ENCODE results near the gene CETP.

The CETP gene

DNA sequence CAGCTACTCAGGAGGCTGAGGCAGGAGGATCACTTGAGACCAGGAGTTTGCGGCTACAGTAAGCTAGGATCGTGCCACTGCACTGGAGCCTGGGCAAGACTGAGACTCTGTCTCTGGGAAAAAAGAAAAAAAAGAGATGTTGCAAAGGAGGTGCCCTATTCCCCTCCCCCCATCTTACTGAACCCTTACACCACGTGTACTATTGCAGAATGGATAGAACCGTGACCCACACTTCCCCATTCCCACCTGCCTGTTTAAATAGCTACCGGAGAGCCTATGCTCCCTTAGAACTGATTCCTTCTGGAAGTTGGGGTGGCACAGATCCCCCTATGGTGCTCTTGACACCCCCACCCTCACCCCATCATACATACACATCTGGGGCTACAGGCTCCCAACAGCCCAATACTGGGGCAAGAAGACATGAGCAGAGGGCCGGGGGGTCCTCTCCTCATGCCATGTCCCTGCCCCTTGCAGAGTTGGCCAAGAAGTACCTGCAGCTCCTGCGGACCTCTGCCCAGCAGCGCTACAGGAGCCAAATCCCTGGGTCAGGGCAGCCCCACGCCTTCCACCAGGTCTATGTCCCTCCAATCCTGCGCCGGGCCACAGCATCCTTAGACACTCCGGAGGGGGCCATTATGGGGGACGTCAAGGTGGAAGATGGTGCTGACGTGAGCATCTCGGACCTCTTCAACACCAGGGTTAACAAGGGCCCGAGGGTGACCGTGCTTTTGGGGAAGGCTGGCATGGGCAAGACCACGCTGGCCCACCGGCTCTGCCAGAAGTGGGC lies 63.3 kb downstream of the CETP start:
- no peaks in the 10 kb centered on the region for H3K4me1 ChIP-seq
- no peaks in the 10 kb centered on the region for H3K36me3 ChIP-seq (ENCODE audit: control insufficient read depth, insufficient read depth, low read length)
- no peak overlapping the region for H3K4me3 ChIP-seq (ENCODE audit: low read depth, low read length)

DNA sequence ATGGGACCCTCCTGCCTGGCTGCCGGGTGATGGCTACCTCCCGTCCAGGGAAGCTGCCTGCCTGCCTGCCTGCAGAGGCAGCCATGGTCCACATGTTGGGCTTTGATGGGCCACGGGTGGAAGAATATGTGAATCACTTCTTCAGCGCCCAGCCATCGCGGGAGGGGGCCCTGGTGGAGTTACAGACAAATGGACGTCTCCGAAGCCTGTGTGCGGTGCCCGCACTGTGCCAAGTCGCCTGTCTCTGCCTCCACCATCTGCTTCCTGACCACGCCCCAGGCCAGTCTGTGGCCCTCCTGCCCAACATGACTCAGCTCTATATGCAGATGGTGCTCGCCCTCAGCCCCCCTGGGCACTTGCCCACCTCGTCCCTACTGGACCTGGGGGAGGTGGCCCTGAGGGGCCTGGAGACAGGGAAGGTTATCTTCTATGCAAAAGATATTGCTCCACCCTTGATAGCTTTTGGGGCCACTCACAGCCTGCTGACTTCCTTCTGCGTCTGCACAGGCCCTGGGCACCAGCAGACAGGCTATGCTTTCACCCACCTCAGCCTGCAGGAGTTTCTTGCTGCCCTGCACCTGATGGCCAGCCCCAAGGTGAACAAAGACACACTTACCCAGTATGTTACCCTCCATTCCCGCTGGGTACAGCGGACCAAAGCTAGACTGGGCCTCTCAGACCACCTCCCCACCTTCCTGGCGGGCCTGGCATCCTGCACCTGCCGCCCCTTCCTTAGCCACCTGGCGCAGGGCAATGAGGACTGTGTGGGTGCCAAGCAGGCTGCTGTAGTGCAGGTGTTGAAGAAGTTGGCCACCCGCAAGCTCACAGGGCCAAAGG lies 64.4 kb downstream of the CETP start:
- TF ChIP-seq, protein P1, sequence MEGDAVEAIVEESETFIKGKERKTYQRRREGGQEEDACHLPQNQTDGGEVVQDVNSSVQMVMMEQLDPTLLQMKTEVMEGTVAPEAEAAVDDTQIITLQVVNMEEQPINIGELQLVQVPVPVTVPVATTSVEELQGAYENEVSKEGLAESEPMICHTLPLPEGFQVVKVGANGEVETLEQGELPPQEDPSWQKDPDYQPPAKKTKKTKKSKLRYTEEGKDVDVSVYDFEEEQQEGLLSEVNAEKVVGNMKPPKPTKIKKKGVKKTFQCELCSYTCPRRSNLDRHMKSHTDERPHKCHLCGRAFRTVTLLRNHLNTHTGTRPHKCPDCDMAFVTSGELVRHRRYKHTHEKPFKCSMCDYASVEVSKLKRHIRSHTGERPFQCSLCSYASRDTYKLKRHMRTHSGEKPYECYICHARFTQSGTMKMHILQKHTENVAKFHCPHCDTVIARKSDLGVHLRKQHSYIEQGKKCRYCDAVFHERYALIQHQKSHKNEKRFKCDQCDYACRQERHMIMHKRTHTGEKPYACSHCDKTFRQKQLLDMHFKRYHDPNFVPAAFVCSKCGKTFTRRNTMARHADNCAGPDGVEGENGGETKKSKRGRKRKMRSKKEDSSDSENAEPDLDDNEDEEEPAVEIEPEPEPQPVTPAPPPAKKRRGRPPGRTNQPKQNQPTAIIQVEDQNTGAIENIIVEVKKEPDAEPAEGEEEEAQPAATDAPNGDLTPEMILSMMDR (IDR thresholded peaks at IDR 0.05): no peak
- no peak overlapping the region for H2AFZ ChIP-seq
- no peaks in the 10 kb centered on the region for H3K27me3 ChIP-seq (ENCODE audit: control insufficient read depth, insufficient read depth, low read length)
- H3K27ac ChIP-seq: no peak overlapping the region
- H3K4me1 ChIP-seq: no peaks in the 10 kb centered on the region
- no peak overlapping the region for H3K4me3 ChIP-seq (ENCODE audit: low read depth, low read length)
- H3K9me3 ChIP-seq (ENCODE audit: control insufficient read depth, low read length): no peaks in the 10 kb centered on the region
- H3K36me3 ChIP-seq (ENCODE audit: control insufficient read depth, insufficient read depth, low read length): no peaks in the 10 kb centered on the region
- no peak overlapping the region for H3K4me2 ChIP-seq (ENCODE audit: low read length)
- H3K79me2 ChIP-seq: no peaks in the 10 kb centered on the region
- H3K9ac ChIP-seq: no peak overlapping the region

More for the DNA sequence above, 63.3 kb downstream of the CETP start:
- Histone ChIP-seq H3K79me2 (no peaks in the 10 kb centered on the region), H3K27ac (no peak overlapping the region), H2AFZ (no peak overlapping the region), H3K9ac (no peak overlapping the region), H3K9me3 (ENCODE audit: control insufficient read depth, low read length) (no peaks in the 10 kb centered on the region), H3K27me3 (ENCODE audit: control insufficient read depth, insufficient read depth, low read length) (no peaks in the 10 kb centered on the region), H3K4me2 (ENCODE audit: low read length) (no peak overlapping the region)
- TF ChIP-seq, protein P1 (IDR thresholded peaks at IDR 0.05): no peak

DNA sequence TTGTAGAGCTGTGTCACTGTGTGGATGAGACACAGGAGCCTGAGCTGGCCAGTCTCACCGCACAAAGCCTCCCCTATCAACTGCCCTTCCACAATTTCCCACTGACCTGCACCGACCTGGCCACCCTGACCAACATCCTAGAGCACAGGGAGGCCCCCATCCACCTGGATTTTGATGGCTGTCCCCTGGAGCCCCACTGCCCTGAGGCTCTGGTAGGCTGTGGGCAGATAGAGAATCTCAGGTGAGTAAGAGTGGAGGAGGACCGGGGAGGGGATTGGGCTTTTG lies 65.0 kb downstream of the CETP start:
- no peak overlapping the region for H3K9ac ChIP-seq
- no peak overlapping the region for H3K4me3 ChIP-seq (ENCODE audit: low read depth, low read length)
- no peaks in the 10 kb centered on the region for H3K4me1 ChIP-seq
- no peaks in the 10 kb centered on the region for H3K9me3 ChIP-seq (ENCODE audit: control insufficient read depth, low read length)
- no peak overlapping the region for H2AFZ ChIP-seq
- no peak overlapping the region for H3K4me2 ChIP-seq (ENCODE audit: low read length)
- TF ChIP-seq, protein P1 (IDR thresholded peaks at IDR 0.05): no peak
- no peaks in the 10 kb centered on the region for H3K36me3 ChIP-seq (ENCODE audit: control insufficient read depth, insufficient read depth, low read length)
- no peak overlapping the region for H3K27ac ChIP-seq
- H3K27me3 ChIP-seq (ENCODE audit: control insufficient read depth, insufficient read depth, low read length): no peaks in the 10 kb centered on the region
- H3K79me2 ChIP-seq: no peaks in the 10 kb centered on the region

DNA sequence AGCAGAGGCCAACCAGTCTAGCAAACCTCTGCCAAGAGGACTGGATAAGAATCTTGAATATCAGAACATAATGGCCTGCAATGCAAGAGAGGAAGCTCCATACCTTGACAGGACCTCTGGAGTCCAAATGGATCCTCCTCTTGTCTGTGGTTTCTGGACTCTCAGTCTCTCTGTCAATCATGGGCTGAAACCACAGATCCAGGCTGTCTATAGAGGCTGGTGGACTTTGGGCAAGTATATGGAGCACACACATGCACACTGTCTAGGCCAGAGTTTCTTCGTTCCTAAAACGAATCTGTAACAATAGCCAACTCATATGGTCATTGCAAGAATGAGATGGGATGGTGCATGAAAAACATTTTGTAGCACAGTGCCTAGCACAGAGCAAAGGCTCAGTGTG lies 65.3 kb downstream of the CETP start:
- no peaks in the 10 kb centered on the region for H3K27me3 ChIP-seq (ENCODE audit: control insufficient read depth, insufficient read depth, low read length)
- TF ChIP-seq, protein P1 (IDR thresholded peaks at IDR 0.05): no peak
- no peak overlapping the region for H2AFZ ChIP-seq
- H3K9ac ChIP-seq: no peak overlapping the region
- H3K79me2 ChIP-seq: no peaks in the 10 kb centered on the region
- H3K4me3 ChIP-seq (ENCODE audit: low read depth, low read length): no peak overlapping the region
- no peaks in the 10 kb centered on the region for H3K36me3 ChIP-seq (ENCODE audit: control insufficient read depth, insufficient read depth, low read length)
- no peak overlapping the region for H3K4me2 ChIP-seq (ENCODE audit: low read length)
- H3K9me3 ChIP-seq (ENCODE audit: control insufficient read depth, low read length): no peaks in the 10 kb centered on the region
- H3K27ac ChIP-seq: no peak overlapping the region
- no peaks in the 10 kb centered on the region for H3K4me1 ChIP-seq
